ENCODE data around the gene MVP.

DNA sequence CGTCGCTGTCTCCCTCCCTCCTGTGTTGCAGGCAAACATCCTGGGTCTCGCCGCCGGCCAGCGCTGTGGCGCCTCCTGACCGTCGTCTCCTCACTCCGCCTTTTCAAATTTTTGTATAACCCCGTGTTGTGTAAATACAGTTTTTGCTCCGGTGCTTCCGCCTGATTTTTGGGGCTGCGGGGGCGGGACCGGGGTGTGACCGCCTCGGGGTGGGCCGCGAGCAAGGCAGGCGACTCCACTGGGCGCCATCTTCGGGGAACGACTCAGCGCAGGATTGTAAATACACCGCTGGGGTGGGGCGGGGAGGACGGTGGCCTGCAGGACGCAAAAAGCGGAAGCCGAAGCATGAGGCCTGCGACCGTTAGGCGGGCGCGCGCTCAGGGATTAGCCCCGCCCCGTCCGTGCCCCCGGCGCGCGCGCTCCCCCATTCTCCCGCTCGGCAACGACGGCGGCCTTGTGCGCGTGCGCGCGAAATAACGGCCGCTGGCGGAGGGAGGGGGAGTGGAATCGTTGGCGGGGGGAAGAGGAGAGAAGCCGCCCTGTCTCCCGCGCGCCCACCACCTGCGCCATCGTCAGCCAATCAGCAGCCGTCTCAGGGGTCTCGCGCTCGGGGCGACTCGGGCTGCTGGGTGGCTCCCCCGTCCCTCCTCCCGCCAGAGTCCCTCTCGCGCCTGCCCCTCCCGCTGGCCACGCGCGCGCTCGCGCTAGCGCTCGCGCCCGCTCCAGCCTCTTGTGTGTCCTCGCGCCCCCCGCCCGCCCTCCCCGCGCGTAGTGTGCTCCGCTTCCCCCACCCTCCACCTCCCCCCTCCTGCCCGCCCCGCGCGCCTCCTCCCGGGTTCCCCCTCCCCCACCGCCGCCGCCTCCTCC is 14.8 kb upstream of the MVP start:
- TF ChIP-seq, protein P1, sequence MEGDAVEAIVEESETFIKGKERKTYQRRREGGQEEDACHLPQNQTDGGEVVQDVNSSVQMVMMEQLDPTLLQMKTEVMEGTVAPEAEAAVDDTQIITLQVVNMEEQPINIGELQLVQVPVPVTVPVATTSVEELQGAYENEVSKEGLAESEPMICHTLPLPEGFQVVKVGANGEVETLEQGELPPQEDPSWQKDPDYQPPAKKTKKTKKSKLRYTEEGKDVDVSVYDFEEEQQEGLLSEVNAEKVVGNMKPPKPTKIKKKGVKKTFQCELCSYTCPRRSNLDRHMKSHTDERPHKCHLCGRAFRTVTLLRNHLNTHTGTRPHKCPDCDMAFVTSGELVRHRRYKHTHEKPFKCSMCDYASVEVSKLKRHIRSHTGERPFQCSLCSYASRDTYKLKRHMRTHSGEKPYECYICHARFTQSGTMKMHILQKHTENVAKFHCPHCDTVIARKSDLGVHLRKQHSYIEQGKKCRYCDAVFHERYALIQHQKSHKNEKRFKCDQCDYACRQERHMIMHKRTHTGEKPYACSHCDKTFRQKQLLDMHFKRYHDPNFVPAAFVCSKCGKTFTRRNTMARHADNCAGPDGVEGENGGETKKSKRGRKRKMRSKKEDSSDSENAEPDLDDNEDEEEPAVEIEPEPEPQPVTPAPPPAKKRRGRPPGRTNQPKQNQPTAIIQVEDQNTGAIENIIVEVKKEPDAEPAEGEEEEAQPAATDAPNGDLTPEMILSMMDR (IDR thresholded peaks at IDR 0.05; ENCODE audit: low read depth, low read length), result no peak
- TF ChIP-seq EZH2phosphoT487 (IDR thresholded peaks at IDR 0.05; ENCODE audit: low read depth), result no peak
